ENCODE results near the gene C2CD2.

Gene C2CD2

GRCh38 chr21:41869771-41870170 is 84.0 kb downstream of the C2CD2 start:
- no peak for TF ChIP-seq CTCF (IDR thresholded peaks at IDR 0.05)

GRCh38 chr21:41868062-41868710 is 85.6 kb downstream of the C2CD2 start:
- TF ChIP-seq CTCF (IDR thresholded peaks at IDR 0.05), result no peak

DNA sequence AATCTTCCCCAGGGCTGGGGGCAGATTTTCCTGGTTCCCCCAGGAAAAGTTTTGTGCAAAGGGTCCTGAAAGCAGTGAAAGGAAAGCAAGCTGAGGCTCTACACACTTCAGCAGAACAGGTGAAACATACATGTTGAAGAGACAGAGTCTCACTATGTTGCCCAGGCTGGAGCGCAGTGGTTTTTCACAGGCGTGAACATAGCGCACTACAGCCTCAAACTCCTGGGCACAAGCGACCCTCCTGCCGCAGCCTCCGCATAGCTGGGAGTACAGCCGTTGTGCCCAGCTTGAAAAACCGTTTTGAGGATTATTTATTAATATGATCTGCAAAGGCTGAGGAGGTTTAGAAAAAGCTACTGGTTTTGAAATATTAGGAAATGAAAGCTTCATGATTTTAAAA is 86.5 kb downstream of the C2CD2 start:
- no peak for TF ChIP-seq CTCF (IDR thresholded peaks at IDR 0.05)

DNA sequence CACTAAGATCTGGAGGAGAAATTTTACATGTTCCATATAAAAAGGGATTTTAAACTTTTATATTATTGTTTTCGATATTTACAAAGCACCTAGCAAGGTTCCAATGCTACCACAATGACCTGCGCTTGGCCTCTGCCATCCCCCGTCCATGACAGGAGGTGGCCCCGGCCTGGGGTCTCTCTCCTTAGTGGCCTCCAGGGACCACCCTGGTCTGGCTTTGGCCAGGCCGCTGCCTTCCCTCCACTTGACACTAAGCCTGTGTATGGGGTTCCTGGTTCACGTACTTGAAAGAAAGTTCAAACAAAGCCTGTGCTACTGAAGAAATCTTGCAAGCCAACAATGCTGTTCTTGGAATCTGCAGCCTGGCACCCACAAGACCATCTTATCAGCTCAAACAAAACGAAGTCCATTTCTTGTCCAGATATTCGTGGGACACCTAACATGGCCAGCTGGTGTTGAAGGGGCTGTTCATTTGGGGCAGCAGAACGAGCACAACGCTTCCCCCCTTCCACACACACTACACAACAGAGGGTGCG is 87.5 kb downstream of the C2CD2 start:
- no peak for TF ChIP-seq CTCF (IDR thresholded peaks at IDR 0.05)

DNA sequence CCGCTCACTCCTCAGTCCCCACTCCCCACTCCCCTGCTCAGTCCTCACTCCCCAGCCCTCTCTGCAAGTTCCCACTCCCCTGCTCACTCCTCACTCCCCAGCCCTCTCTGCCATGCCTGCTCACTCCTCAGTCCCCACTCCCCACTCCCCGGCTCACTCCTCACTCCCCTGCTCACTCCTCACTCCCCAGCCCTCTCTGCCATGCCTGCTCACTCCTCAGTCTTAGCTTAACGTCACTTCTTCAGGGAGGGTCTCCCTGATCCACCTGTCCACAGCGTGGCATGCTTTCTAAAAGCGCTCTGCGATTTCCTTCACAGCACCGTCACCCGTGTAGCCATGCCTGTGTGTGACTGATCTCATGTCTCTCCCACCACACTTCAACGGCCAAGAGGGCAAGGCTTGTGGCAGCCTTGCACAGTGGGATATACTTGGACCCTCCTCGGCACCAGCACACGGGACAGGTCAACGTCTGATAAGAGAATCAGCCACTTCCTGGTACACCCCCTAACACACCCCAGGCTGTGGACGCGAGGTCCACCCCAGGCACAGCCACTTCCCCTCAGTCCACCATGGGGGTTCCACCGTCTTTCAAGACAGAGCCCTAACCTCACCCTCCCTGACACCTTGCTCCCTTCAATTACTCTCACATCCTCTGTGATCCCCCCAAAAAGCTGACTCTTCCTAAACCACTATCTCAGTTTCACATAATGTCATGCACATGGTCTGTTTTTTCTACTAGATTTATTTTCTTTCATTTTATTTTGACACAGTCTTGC is 88.6 kb downstream of the C2CD2 start:
- TF ChIP-seq CTCF (IDR thresholded peaks at IDR 0.05), result no peak

- no peak for TF ChIP-seq CTCF (IDR thresholded peaks at IDR 0.05)
Measured at GRCh38 chr21:41864311-41865001, 89.4 kb downstream of the C2CD2 start.

DNA sequence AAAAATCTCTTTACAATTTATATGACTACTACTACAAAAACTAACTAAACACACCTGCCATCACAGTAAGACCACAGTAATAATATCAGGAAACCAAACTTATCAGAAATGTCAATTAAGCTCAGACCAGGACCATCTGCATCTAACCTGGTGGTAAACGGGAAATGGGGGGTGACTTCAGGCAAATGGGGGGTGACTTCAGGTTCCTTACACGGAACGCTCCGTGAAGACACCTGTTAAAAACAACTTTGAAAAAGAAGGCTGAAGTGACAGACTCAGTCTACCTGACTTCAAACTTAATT is 90.4 kb downstream of the C2CD2 start:
- no peak for TF ChIP-seq CTCF (IDR thresholded peaks at IDR 0.05)
